Measurements from ENCODE around the gene RAB6B. TPM values are rescaled to one million over a fixed set of nuclear protein-coding genes. Genes with fewer than 3 reads are reported as not detected.

RAB6B gene
- total and polyA plus RNA-seq, 4 donors, result 1.8 to 5.1 (median 3.2) TPM

DNA sequence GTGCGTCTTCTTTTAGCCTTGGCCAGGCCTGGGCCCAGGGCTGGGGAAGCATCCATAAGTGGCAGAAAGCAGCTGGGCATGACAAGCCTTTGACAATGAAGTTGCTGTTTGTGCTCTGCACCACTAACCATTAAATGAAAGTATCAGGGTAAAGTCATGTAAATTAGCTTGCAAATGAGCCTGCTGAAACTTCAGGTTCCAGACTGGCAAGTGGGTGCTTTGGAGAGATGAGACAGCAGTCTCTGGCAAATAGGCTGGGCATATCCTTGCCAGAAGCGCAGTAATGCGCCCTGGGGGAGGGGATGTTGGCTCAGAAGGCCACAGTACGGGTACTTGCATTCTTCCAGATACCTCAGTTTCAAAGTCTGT is 40.7 kb downstream of the RAB6B start:
- Histone ChIP-seq H3K9me3 (ENCODE audit: control insufficient read depth in 4 of 4, insufficient read depth in 3 of 4, low read length in 3 of 4) (no peaks in the 10 kb centered on the region), H3K4me1 (ENCODE audit: control insufficient read depth in 5 of 5, insufficient read depth in 5 of 5, low read length in 5 of 5) (peaks cover 0 to 11% (median 0%) of the 10 kb centered on the region in 5 donors), H3K27ac (ENCODE audit: low read depth in 1 of 2, low read length in 1 of 2) (no peak overlapping the region), H3K9ac (ENCODE audit: insufficient read depth in 1 of 2, low read length in 2 of 2) (no peak overlapping the region), H3K36me3 (ENCODE audit: control insufficient read depth in 4 of 4, insufficient read depth in 4 of 4, low read length in 4 of 4) (no peaks in the 10 kb centered on the region), H3K4me3 (no peak overlapping the region), H3K27me3 (ENCODE audit: control insufficient read depth in 3 of 3, insufficient read depth in 3 of 3, low read length in 2 of 3) (no peaks in the 10 kb centered on the region)
- 93% methylated on average over 4 of the region's 4 CpGs for WGBS, 2 donors
- TF ChIP-seq, protein P1, sequence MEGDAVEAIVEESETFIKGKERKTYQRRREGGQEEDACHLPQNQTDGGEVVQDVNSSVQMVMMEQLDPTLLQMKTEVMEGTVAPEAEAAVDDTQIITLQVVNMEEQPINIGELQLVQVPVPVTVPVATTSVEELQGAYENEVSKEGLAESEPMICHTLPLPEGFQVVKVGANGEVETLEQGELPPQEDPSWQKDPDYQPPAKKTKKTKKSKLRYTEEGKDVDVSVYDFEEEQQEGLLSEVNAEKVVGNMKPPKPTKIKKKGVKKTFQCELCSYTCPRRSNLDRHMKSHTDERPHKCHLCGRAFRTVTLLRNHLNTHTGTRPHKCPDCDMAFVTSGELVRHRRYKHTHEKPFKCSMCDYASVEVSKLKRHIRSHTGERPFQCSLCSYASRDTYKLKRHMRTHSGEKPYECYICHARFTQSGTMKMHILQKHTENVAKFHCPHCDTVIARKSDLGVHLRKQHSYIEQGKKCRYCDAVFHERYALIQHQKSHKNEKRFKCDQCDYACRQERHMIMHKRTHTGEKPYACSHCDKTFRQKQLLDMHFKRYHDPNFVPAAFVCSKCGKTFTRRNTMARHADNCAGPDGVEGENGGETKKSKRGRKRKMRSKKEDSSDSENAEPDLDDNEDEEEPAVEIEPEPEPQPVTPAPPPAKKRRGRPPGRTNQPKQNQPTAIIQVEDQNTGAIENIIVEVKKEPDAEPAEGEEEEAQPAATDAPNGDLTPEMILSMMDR (IDR thresholded peaks at IDR 0.05; ENCODE audit: control extremely low read depth, extremely low read depth), result no peak
- DNase-seq (no peak), ATAC-seq (ENCODE audit: insufficient read depth, low FRiP score) (no peak)

DNA sequence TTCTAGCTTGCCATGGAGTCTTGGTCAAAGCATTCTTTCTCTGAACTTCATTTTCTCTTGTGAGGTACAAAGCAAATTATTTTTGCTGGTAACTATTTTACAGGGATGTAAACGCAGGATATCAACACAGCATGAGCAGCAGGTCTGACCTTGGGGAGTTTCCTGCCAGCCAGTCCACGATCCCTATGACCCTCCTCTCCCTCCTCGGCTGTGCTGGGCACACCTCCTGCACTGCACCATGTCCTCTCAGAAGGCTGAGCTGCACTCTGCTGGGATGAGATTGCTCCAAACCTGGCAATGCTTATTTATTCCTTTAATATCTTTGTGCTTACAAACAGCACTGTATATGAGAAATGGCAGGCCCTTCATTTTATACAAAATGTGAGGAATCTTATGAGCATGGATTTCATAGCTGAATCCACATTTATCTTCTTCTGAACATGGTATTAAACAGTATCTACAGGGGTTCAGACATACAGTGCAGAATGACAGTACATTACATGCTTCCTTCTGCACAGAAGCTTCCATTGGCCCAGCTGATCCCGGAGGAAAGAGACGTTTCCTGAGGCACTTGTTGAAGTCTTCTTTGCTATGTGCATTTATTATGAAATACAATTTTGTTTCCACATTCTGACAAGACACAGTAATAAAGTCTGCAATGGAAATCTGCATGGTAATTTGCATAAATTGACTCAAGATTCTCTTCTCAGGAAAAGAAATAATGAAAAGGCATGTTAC is 41.2 kb downstream of the RAB6B start:
- H3K4me3 ChIP-seq, result no peak overlapping the region
- TF ChIP-seq, protein P1 (IDR thresholded peaks at IDR 0.05; ENCODE audit: control extremely low read depth, extremely low read depth), result no peak
- DNase-seq (no peak), ATAC-seq (ENCODE audit: insufficient read depth, low FRiP score) (no peak)
- H3K9ac ChIP-seq (ENCODE audit: insufficient read depth in 1 of 2, low read length in 2 of 2), result no peak overlapping the region
- no peaks in the 10 kb centered on the region for H3K36me3 ChIP-seq (ENCODE audit: control insufficient read depth in 4 of 4, insufficient read depth in 4 of 4, low read length in 4 of 4)
- peaks cover 0 to 11% (median 0%) of the 10 kb centered on the region in 5 donors for H3K4me1 ChIP-seq (ENCODE audit: control insufficient read depth in 5 of 5, insufficient read depth in 5 of 5, low read length in 5 of 5)
- 68 to 72% methylated on average over 5 of the region's 5 CpGs for WGBS, 2 donors
- H3K27me3 ChIP-seq (ENCODE audit: control insufficient read depth in 3 of 3, insufficient read depth in 3 of 3, low read length in 2 of 3), result no peaks in the 10 kb centered on the region
- no peak overlapping the region for H3K27ac ChIP-seq (ENCODE audit: low read depth in 1 of 2, low read length in 1 of 2)
- no peaks in the 10 kb centered on the region for H3K9me3 ChIP-seq (ENCODE audit: control insufficient read depth in 4 of 4, insufficient read depth in 3 of 4, low read length in 3 of 4)

DNA sequence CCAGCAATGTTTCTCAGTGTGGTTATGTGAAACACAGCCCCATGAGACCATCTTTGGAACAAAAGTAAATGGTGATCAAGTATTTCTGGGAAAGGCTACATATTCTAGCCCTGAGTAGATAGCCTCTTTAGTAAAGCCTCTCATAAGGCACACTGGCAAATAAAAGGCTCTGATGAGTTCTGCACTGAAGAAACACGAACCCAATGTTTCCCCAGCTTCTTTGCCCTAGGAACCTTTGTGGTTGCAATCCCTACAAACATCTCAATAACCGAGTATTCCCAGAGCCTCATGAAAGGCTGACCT is 41.8 kb downstream of the RAB6B start:
- no peak for ATAC-seq (ENCODE audit: insufficient read depth, low FRiP score)
- no peaks in the 10 kb centered on the region for H3K9me3 ChIP-seq (ENCODE audit: control insufficient read depth in 4 of 4, insufficient read depth in 3 of 4, low read length in 3 of 4)
- H3K27ac ChIP-seq (ENCODE audit: low read depth in 1 of 2, low read length in 1 of 2), result no peak overlapping the region
- no peaks in the 10 kb centered on the region for H3K36me3 ChIP-seq (ENCODE audit: control insufficient read depth in 4 of 4, insufficient read depth in 4 of 4, low read length in 4 of 4)
- no peak overlapping the region for H3K9ac ChIP-seq (ENCODE audit: insufficient read depth in 1 of 2, low read length in 2 of 2)
- H3K4me3 ChIP-seq, result no peak overlapping the region
- no peak for DNase-seq
- TF ChIP-seq, protein P1 (IDR thresholded peaks at IDR 0.05; ENCODE audit: control extremely low read depth, extremely low read depth), result no peak
- peaks cover 0 to 11% (median 0%) of the 10 kb centered on the region in 5 donors for H3K4me1 ChIP-seq (ENCODE audit: control insufficient read depth in 5 of 5, insufficient read depth in 5 of 5, low read length in 5 of 5)
- WGBS, 2 donors, result 86 to 89% methylated on average over 2 of the region's 2 CpGs
- H3K27me3 ChIP-seq (ENCODE audit: control insufficient read depth in 3 of 3, insufficient read depth in 3 of 3, low read length in 2 of 3), result no peaks in the 10 kb centered on the region
